GM23338 (cell line): ENCODE results near the gene CCDC6. TPM values are rescaled to one million over a fixed set of nuclear protein-coding genes. Genes with fewer than 3 reads are reported as not detected.
A peak's percentile ranks its signal among the peaks of the same experiment; 100 is the strongest.

Experiments used
- ATAC-seq: fragments of 200-7000 bp; cut with Tn5 transposase; 3 replicates; pipeline ENCODE4 v1.9.1; 2020
- DNase-seq: peaks from one replicate; pipeline ENCODE4 v3.0.0-alpha.2; 2015; ENCODE audit warnings: low spot score
- H2AFZ ChIP-seq: fragments of 200-600 bp; sonication (generic); 2 replicates; pipeline ENCODE4 v1.8.0; 2016; ENCODE audit warnings: antibody characterized with exemption, mild to moderate bottlenecking, moderate library complexity
- H3F3A ChIP-seq: fragments of 200-600 bp; sonication (generic); replicated peaks from 2 replicates; pipeline ENCODE4 v1.8.0; 2017; ENCODE audit warnings: antibody characterized with exemption, mixed run types, low read depth
- H3K27ac ChIP-seq: fragments of 200-600 bp; sonication (generic); 2 replicates; pipeline ENCODE4 v1.6.1; 2016; ENCODE audit warnings: low read depth
- H3K27me3 ChIP-seq: fragments of 200-600 bp; sonication (generic); 2 replicates; pipeline ENCODE4 v1.8.0; 2016; ENCODE audit warnings: mild to moderate bottlenecking, mixed run types, moderate library complexity; ENCODE audit not compliant: insufficient read depth
- H3K36me3 ChIP-seq: fragments of 200-600 bp; sonication (generic); 2 replicates; pipeline ENCODE4 v1.8.0; 2016; ENCODE audit warnings: mild to moderate bottlenecking; ENCODE audit not compliant: insufficient read depth
- H3K4me1 ChIP-seq: fragments of 200-600 bp; sonication (generic); 2 replicates; pipeline ENCODE4 v1.8.0; 2016; ENCODE audit warnings: mild to moderate bottlenecking, moderate library complexity; ENCODE audit not compliant: insufficient read depth
- H3K4me2 ChIP-seq: fragments of 200-600 bp; sonication (generic); 2 replicates; pipeline ENCODE4 v1.7.1; 2017; ENCODE audit warnings: mixed run types
- H3K4me3 ChIP-seq: fragments of 200-600 bp; sonication (generic); 2 replicates; pipeline ENCODE4 v1.6.1; 2016; ENCODE audit warnings: mixed run types
- H3K79me2 ChIP-seq: fragments of 200-600 bp; sonication (generic); replicated peaks from 2 replicates; pipeline ENCODE4 v1.8.0; 2017; ENCODE audit warnings: mild to moderate bottlenecking; ENCODE audit not compliant: insufficient read depth
- H3K9me2 ChIP-seq: fragments of 200-600 bp; sonication (generic); 2 replicates; pipeline ENCODE4 v1.8.0; 2017; ENCODE audit not compliant: insufficient read depth
- H4K20me1 ChIP-seq: fragments of 200-600 bp; sonication (generic); replicated peaks from 2 replicates; pipeline ENCODE4 v1.8.0; 2017; ENCODE audit warnings: mild to moderate bottlenecking; ENCODE audit not compliant: insufficient read depth
- H3K27ac Mint-ChIP-seq: 2 replicates; pipeline ENCODE4 v1.8.0; 2020; ENCODE audit warnings: inconsistent platforms, mild to moderate bottlenecking, moderate library complexity, mixed read lengths
- H3K27me3 Mint-ChIP-seq: 3 replicates; pipeline ENCODE4 v1.8.0; 2022; ENCODE audit warnings: low read depth, mild to moderate bottlenecking, moderate library complexity, mixed read lengths, inconsistent platforms; ENCODE audit not compliant: insufficient read depth, poor library complexity
- H3K36me3 Mint-ChIP-seq: 3 replicates; pipeline ENCODE4 v1.8.0; 2021; ENCODE audit warnings: low read depth, mild to moderate bottlenecking, inconsistent platforms, moderate library complexity, mixed read lengths
- H3K4me1 Mint-ChIP-seq: 3 replicates; pipeline ENCODE4 v1.8.0; 2020; ENCODE audit warnings: mild to moderate bottlenecking, inconsistent platforms, mixed read lengths
- H3K4me3 Mint-ChIP-seq: 3 replicates; pipeline ENCODE4 v1.8.0; 2021; ENCODE audit warnings: moderate library complexity, mild to moderate bottlenecking, inconsistent platforms, mixed read lengths
- H3K9me3 Mint-ChIP-seq: 3 replicates; pipeline ENCODE4 v1.8.0; 2020; ENCODE audit warnings: moderate library complexity, mild to moderate bottlenecking, inconsistent platforms, mixed read lengths
- EZH2 ChIP-seq: fragments of 200-600 bp; sonication (generic); IDR thresholded peaks from one replicate; pipeline ENCODE4 v1.8.0; 2017; ENCODE audit warnings: antibody characterized with exemption, mild to moderate bottlenecking, low read depth; ENCODE audit not compliant: unreplicated experiment
- NANOG ChIP-seq: IDR thresholded peaks from 2 replicates; pipeline ENCODE4 v1.6.1; 2016; ENCODE audit warnings: antibody characterized with exemption, borderline replicate concordance
- ZNF114 ChIP-seq: fragments of 250-450 bp; sonication (Bioruptor Pico); IDR thresholded peaks from 2 replicates; pipeline ENCODE4 v1.5.0; 2020; ENCODE audit warnings: mild to moderate bottlenecking, moderate library complexity
- polyA plus RNA-seq: library from polyadenylated mRNA; unstranded; fragments of >200 nt; fragmentation: Nextera tagmentation; extraction: Ambion mirVana; gene quantifications from 2 replicates; pipeline ENCODE4 v1.2.1, GENCODE V29; 2016
- total RNA-seq: library from RNA; depleted of rRNA; stranded (reverse); fragments of >200 nt; shearing (Covaris generic); gene quantifications from 2 replicates; pipeline ENCODE4 v1.2.3, GENCODE V29; 2014
- TF ChIP-seq, protein P1 (sequence below): IDR thresholded peaks from 2 replicates; pipeline ENCODE4 v1.6.1; 2016; ENCODE audit warnings: antibody characterized with exemption
- TF ChIP-seq, protein P2 (sequence below): IDR thresholded peaks from one replicate; pipeline ENCODE4 v1.6.1; 2018; ENCODE audit warnings: antibody characterized with exemption; ENCODE audit not compliant: unreplicated experiment
- TF ChIP-seq, protein P3 (sequence below): fragments of 250-450 bp; sonication (Bioruptor Pico); IDR thresholded peaks from 2 replicates; pipeline ENCODE4 v1.5.0; 2020; ENCODE audit warnings: mild to moderate bottlenecking, moderate library complexity

The CCDC6 gene
- total and polyA plus RNA-seq, 2 experiments from 2014 or later: 32.5 to 66.9 TPM

DNA sequence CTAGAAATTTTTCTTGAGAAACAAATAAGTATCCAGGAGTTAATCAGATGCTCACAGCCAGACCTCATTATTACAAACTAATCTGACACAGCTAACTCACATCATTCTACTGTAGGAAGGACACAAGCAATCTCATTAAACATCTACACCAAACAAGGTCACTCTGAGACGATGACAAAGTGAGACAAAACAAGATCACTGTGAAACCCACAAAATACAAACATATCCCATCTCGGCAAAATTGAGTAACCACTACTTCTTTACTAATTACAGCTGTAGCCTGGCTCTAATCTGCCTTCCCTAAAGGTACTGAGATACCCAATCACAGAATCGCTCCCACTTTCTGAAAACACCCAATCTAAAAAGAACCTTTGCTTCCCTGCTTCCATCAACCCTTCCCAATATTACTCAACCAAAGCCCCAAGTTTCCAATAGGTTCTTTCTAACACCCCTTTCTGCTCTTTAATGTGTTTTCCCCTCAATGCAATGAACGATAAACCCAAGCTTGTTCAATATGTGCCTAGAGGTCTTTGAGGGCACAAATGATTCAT, 26.9 kb downstream of the CCDC6 start:
- Mint-ChIP-seq H3K27me3 (no peaks in the 10 kb centered on the region), H3K27ac (no peak overlapping the region), H3K4me1 (peaks cover 60% of the 10 kb centered on the region), H3K4me3 (no peak overlapping the region), H3K36me3 (no peaks in the 10 kb centered on the region), H3K9me3 (no peaks in the 10 kb centered on the region)
- Histone ChIP-seq H3K36me3 (no peaks in the 10 kb centered on the region), H3K27ac (no peak overlapping the region), H4K20me1 (peaks cover 23% of the 10 kb centered on the region; the same call in 1 of the 2 replicates), H3K4me3 (no peak overlapping the region), H3K27me3 (no peaks in the 10 kb centered on the region), H3K4me1 (peaks cover 38% of the 10 kb centered on the region), H3K9me2 (0 out of 2 replicates have a peak, but pooled peaks cover 4% of the 10 kb centered on the region), H3F3A (0 out of 2 replicates have a peak, but pooled peaks cover 4% of the 10 kb centered on the region), H3K4me2 (no peak overlapping the region), H2AFZ (no peak overlapping the region), H3K79me2 (peaks cover 93% of the 10 kb centered on the region)
- no peak for TF ChIP-seq NANOG
- DNase-seq: no peak
- ATAC-seq: no peak

DNA sequence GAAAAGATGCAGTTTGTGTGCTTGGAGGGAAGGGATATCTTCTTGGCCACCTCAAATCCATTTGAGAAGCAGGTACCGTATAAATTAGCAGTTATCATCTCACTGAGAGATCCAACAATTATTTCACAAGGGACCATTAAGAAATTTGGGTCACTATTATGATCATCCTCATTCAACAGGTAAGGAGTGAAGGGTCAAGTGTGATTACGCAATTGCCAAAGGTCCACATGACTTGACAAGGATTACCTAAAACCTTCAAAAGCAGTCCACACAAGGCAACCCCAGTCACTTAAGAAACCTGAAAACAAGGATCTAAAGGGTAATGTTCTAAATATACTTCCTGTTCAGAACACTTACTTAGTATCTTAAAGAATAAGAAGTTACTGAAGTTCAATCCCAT, 27.4 kb downstream of the CCDC6 start:
- H3K27ac ChIP-seq: no peak overlapping the region
- no peaks in the 10 kb centered on the region for H3K36me3 Mint-ChIP-seq
- H3K4me1 ChIP-seq: peaks cover 42% of the 10 kb centered on the region
- H3K4me3 ChIP-seq: no peak overlapping the region
- no peaks in the 10 kb centered on the region for H3K36me3 ChIP-seq
- H3K9me3 Mint-ChIP-seq: no peaks in the 10 kb centered on the region
- no peak for DNase-seq
- H4K20me1 ChIP-seq: peaks cover 23% of the 10 kb centered on the region; the same call in 1 of the 2 replicates
- peaks cover 93% of the 10 kb centered on the region for H3K79me2 ChIP-seq
- no peaks in the 10 kb centered on the region for H3K27me3 ChIP-seq
- H3K4me1 Mint-ChIP-seq: peaks cover 61% of the 10 kb centered on the region
- H3K27ac Mint-ChIP-seq: 0 out of 2 replicates have a peak overlapping the region, but pooled peaks have one; percentile 10
- TF ChIP-seq ZNF114: no peak
- TF ChIP-seq, protein P1, sequence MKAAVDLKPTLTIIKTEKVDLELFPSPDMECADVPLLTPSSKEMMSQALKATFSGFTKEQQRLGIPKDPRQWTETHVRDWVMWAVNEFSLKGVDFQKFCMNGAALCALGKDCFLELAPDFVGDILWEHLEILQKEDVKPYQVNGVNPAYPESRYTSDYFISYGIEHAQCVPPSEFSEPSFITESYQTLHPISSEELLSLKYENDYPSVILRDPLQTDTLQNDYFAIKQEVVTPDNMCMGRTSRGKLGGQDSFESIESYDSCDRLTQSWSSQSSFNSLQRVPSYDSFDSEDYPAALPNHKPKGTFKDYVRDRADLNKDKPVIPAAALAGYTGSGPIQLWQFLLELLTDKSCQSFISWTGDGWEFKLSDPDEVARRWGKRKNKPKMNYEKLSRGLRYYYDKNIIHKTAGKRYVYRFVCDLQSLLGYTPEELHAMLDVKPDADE: no peak
- TF ChIP-seq, protein P2, sequence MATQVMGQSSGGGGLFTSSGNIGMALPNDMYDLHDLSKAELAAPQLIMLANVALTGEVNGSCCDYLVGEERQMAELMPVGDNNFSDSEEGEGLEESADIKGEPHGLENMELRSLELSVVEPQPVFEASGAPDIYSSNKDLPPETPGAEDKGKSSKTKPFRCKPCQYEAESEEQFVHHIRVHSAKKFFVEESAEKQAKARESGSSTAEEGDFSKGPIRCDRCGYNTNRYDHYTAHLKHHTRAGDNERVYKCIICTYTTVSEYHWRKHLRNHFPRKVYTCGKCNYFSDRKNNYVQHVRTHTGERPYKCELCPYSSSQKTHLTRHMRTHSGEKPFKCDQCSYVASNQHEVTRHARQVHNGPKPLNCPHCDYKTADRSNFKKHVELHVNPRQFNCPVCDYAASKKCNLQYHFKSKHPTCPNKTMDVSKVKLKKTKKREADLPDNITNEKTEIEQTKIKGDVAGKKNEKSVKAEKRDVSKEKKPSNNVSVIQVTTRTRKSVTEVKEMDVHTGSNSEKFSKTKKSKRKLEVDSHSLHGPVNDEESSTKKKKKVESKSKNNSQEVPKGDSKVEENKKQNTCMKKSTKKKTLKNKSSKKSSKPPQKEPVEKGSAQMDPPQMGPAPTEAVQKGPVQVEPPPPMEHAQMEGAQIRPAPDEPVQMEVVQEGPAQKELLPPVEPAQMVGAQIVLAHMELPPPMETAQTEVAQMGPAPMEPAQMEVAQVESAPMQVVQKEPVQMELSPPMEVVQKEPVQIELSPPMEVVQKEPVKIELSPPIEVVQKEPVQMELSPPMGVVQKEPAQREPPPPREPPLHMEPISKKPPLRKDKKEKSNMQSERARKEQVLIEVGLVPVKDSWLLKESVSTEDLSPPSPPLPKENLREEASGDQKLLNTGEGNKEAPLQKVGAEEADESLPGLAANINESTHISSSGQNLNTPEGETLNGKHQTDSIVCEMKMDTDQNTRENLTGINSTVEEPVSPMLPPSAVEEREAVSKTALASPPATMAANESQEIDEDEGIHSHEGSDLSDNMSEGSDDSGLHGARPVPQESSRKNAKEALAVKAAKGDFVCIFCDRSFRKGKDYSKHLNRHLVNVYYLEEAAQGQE: no peak
- no peak for TF ChIP-seq EZH2
- TF ChIP-seq, protein P3, sequence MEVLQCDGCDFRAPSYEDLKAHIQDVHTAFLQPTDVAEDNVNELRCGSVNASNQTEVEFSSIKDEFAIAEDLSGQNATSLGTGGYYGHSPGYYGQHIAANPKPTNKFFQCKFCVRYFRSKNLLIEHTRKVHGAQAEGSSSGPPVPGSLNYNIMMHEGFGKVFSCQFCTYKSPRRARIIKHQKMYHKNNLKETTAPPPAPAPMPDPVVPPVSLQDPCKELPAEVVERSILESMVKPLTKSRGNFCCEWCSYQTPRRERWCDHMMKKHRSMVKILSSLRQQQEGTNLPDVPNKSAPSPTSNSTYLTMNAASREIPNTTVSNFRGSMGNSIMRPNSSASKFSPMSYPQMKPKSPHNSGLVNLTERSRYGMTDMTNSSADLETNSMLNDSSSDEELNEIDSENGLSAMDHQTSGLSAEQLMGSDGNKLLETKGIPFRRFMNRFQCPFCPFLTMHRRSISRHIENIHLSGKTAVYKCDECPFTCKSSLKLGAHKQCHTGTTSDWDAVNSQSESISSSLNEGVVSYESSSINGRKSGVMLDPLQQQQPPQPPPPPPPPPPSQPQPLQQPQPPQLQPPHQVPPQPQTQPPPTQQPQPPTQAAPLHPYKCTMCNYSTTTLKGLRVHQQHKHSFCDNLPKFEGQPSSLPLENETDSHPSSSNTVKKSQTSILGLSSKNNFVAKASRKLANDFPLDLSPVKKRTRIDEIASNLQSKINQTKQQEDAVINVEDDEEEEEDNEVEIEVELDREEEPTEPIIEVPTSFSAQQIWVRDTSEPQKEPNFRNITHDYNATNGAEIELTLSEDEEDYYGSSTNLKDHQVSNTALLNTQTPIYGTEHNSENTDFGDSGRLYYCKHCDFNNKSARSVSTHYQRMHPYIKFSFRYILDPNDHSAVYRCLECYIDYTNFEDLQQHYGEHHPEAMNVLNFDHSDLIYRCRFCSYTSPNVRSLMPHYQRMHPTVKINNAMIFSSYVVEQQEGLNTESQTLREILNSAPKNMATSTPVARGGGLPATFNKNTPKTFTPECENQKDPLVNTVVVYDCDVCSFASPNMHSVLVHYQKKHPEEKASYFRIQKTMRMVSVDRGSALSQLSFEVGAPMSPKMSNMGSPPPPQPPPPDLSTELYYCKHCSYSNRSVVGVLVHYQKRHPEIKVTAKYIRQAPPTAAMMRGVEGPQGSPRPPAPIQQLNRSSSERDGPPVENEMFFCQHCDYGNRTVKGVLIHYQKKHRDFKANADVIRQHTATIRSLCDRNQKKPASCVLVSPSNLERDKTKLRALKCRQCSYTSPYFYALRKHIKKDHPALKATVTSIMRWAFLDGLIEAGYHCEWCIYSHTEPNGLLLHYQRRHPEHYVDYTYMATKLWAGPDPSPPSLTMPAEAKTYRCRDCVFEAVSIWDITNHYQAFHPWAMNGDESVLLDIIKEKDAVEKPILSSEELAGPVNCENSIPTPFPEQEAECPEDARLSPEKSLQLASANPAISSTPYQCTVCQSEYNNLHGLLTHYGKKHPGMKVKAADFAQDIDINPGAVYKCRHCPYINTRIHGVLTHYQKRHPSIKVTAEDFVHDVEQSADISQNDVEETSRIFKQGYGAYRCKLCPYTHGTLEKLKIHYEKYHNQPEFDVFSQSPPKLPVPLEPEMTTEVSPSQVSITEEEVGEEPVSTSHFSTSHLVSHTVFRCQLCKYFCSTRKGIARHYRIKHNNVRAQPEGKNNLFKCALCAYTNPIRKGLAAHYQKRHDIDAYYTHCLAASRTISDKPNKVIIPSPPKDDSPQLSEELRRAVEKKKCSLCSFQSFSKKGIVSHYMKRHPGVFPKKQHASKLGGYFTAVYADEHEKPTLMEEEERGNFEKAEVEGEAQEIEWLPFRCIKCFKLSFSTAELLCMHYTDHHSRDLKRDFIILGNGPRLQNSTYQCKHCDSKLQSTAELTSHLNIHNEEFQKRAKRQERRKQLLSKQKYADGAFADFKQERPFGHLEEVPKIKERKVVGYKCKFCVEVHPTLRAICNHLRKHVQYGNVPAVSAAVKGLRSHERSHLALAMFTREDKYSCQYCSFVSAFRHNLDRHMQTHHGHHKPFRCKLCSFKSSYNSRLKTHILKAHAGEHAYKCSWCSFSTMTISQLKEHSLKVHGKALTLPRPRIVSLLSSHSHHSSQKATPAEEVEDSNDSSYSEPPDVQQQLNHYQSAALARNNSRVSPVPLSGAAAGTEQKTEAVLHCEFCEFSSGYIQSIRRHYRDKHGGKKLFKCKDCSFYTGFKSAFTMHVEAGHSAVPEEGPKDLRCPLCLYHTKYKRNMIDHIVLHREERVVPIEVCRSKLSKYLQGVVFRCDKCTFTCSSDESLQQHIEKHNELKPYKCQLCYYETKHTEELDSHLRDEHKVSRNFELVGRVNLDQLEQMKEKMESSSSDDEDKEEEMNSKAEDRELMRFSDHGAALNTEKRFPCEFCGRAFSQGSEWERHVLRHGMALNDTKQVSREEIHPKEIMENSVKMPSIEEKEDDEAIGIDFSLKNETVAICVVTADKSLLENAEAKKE: no peak
- 0 out of 2 replicates have a peak, but pooled peaks cover 4% of the 10 kb centered on the region for H3K9me2 ChIP-seq
- no peak overlapping the region for H3K4me3 Mint-ChIP-seq
- H3K27me3 Mint-ChIP-seq: no peaks in the 10 kb centered on the region
- no peak for ATAC-seq
- H3F3A ChIP-seq: 0 out of 2 replicates have a peak, but pooled peaks cover 4% of the 10 kb centered on the region
- H2AFZ ChIP-seq: no peak overlapping the region
- H3K4me2 ChIP-seq: no peak overlapping the region
